GM19193 (cell line): Measurements from ENCODE around the gene TIRAP.

Experiments
- POLR2A ChIP-seq: IDR thresholded peaks from 4 replicates; pipeline ENCODE4 v1.6.1; 2011; ENCODE audit not compliant: insufficient read depth, insufficient read length; ENCODE audit errors: extremely low read depth

TIRAP gene

DNA sequence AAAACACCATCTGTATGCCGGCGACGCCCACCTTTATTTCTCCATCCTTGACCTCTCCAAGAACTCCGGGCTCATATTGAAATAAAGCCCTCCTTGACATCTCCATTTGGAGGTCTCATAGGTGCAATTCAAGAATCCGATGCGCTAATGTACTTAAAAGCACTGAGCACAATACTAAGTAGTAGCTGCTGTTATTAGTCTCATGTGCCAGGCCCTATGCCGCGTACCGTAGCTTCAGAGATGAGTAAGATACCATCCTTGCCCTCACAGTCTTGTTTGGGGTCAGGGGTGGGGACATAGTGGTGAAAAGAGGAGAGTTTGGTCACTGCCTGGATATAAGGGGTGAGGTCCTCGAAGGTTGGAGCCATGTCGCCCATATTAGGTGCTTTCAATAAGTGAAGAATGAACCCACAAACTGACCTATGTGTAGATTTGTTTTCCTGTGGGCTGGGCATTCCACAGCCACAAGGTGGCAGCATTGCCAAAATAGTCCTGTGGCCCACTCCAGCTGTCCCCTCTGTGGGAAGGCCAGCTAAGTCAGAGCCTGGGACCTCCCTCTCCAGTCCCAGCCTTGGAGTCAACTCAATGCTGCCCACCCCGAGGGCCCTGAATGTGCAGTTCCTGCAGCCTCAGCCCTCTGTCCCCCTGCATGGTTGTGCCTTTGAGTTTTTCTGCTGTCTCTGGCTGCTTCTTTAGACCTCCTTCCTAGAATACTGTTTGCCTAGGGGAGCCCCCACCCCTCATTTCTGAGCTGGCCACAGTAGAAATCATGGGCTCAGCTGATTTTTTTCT, 27.5 kb downstream of the TIRAP start:
- TF ChIP-seq POLR2A: no peak

DNA sequence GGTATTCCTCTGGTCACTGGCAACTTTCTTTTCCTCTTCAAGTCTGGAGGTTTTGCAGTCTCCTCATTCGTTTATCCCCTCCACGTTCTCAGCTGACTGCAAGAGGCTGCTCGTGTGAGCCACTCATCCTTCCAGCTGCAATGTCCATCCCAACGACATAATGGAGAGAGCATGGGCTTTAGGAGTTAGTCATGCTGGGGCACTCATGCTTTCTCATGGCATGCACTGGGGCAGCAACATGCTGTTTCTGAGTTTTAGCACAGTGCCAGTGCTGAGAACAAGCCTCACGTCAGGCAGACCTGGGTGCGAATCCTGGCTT, 28.1 kb downstream of the TIRAP start:
- TF ChIP-seq POLR2A: no peak

DNA sequence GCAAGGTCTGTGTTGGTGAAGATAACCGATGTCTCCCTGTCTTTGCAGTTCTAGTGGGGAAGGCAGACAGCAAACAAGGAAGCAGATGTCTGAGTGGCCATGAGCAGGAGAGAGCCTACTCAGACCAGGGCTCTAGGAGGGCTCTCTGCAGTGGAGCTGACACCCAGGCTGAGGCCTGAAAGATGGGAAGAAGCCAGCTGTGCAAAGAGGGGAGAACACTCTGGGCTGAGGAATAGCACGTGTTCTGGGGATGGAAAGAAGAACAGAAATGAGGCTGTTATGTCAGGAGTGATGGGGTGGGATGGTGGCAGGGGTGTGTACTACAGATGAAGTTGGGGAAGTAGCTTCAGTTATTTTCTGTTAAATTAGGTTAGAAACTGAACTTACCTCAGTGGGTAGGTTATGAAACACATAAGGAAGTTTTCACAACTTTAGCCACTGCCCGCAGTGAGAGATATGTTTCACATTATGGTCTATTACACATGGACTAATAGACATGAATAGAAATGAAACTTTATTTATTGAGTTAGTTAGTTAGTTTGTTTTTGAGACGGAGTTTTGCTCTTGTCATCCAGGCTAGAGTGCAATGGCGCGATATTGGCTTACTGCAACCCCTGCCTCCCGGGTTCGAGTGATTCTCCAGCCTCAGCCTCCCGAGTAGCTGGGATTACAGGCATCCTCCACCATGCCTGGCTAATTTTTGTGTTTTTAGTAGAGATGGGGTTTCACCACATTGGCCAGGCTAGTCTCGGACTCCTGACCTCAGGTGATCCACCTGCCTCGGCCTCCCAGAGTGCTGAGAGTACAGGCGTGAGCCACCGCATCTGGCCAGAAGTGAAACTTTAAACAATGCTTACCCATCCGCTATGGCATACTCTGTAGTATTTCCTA, 28.8 kb downstream of the TIRAP start:
- no peak for TF ChIP-seq POLR2A

DNA sequence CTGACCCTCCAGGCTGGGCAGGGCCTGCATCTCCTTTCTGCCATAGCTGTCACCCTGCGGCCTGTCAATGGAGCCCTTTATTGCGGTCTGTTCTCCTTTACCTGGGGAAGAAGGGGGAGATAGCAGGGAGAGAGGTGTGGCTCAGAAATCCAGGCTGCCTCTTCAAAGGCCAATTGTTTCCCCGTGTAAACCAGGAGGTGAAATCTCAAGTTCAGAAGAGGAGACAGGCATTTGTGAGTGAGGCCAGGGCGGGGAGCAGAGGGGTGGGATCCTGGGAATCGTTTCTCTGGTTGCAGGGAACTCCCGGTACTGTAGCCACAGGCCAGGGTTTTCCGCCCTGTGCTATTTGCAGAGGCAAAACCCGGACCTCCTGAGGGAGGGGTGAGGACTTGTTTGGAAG, 30.1 kb downstream of the TIRAP start:
- TF ChIP-seq POLR2A: no peak

DNA sequence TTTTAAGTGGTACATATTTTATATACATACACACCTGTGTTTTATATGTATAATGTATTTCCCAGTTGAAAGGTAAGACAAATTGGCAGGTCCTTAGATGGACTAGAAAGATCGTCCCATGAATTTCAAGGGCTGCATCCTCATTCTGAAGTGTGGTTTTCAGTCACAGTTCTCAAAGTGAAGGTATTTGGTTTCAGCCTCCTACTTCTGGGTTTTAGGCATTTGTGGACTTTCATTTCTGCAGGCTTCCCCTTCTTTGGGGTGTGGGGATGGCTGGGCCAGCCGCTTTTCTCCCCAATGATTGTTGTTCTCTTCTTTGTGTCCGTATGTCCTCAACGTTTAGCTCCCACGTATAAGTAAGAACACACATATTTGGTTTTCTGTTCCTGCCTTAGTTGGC, 30.9 kb downstream of the TIRAP start:
- TF ChIP-seq POLR2A: no peak

DNA sequence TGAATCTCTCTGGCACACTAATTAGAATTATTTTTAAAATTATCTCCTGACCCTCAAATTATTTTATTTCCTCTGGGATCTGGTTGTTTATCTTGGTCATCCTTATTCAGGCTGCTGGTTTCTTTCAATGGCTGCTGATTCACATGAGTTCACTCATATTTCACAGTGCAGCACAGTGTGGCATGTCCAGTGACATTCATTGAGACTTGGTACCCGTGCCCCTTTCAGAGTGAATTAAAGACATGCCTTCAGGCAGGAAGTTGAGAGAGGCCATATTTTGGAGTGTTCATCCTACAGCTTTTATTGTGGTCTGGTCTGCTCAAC, 34.5 kb downstream of the TIRAP start:
- no peak for TF ChIP-seq POLR2A

DNA sequence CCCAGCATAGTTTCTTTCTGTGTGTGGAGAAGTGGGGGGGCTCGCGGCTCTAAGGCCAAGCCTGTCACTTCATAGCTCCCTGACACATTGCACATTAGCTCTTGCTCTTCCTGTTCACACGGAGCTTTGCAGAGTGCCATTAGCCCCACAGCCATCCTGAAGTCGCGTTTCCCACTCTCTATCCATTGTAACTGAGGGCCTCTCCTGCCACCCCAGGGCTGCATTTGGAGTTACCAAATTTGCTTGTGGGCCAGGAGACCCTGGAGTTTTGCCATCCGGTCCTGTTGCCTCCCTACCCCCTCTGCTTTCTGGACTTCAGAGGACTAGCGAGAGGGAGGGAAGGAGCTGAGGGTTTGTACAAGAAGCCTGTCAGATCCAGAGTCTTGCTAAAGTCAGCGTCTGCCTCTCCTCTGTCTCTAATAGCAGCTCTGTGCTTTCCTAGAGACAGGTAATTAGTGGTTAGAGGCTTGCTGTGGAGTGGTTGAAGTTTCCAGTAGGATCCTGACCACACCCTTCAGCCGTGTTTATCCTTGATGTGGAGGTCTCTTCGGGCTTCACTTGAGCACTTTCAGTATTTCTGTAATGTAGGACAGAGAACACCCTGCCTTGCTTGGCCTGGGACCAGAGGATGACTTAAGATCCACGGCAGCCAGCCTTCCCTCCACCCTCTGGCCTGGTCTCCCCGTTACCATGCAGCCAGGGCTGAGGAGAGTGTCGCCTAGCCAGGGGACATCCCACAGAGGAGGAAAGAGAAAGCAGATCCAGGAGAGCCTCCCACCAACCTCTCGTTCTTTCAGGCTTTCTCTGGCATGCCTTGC, 35.1 kb downstream of the TIRAP start:
- no peak for TF ChIP-seq POLR2A

DNA sequence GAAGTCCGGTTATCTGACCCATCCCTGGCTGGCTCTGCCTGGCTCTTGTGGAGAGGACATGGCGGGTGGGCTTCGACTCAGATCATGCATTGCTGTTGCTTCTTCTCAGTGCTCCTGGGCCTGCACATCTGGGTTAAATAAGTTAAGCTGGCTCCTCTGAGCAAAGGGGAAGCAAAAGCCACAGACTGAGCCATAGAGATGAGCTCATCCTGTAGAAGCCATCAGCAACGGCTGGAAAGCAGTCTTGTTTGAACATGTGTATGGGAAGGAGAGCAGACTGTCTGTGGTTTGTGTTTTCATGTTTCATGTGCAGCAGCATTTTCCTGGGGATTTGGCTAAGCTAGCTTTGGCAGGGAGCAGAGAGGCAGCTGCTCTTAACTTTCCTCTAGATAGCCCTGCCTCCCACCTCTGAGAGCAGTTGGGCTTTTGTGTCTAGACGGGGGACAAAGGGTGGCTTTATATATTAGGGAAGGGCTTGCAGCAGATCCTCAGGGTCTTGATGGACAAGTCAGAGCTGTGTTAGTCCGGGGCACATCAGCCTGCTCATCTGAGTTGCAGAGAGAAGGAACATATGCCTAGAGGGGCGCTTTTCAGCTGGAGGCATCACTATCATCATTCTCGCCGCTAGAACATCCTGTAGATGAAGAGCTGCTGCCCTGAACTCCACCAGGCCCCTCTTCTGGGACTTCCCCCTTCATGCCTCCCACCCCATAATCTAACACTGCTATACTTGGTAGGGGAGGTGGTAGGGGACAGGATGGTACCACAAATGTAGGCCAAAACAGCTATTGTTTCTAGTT, 35.9 kb downstream of the TIRAP start:
- TF ChIP-seq POLR2A: no peak

DNA sequence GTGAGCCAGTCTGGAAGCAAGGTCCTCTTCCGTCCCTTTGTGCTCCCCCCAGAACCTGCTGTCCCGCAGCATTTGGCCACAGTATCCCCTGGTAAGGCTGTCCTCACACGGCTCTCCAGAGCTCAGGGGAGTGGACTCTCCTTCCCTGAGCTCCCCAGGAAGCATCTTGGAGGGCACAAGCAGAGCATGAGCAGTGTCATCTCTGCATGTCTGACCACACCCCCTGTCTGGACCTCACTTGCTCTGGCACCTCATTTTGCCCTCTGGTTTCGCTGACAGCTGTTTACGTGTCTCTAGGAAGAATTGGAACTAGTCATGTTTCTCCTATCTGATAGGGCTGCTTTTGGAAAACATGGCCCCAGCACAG, 36.5 kb downstream of the TIRAP start:
- TF ChIP-seq POLR2A: no peak

DNA sequence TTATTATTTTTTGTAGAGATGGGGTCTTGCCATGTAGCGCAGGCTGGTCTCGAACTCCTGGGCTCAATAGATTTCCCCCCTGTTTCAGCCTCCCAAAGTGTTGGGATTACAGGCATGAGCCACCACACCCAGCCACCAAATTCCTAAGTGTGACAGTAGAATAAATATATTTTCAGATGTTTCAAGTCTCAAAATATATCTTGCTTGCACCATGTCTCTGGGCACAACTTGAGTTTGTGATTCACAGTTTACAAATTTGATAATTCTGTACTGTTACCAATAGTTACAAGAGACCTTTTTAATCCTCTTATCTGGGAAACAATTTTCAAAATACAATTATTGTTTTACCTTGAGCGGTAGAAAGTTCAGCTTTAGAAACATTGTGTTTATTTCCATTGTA, 40.1 kb downstream of the TIRAP start:
- no peak for TF ChIP-seq POLR2A

DNA sequence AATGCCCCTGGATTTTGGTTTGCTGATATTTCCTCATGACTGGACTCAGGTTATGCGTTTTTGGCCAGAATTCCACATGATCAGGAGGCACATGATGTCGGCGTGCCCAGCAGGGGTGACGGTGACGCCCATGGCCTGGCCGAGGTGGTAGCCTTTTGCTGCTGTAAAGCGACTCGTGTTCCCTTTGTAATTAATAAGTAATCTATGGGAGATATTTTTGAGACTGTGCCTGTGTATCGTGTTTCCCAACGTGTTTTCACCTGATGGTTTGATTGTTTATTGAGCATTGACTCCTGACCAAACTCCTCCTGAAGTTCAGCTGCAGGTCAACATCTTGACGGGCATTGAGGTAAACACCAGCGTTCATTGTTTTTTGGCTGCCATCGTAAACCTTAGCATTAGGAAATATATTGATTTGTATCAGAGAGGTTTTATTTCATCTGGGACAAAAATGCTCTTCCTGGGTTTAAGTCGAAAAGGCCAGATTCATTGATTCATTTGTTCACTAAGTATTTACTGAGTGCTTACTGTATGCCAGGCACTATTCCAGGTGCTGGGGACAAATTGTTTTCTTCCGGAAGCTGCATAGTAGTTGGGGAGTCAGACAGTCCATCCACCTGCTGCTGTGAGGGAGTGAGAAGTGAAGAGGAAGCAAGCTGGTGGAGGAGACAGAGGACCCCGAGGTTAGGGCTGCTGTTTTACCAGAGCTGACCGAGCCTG, 44.5 kb downstream of the TIRAP start:
- TF ChIP-seq POLR2A: no peak

DNA sequence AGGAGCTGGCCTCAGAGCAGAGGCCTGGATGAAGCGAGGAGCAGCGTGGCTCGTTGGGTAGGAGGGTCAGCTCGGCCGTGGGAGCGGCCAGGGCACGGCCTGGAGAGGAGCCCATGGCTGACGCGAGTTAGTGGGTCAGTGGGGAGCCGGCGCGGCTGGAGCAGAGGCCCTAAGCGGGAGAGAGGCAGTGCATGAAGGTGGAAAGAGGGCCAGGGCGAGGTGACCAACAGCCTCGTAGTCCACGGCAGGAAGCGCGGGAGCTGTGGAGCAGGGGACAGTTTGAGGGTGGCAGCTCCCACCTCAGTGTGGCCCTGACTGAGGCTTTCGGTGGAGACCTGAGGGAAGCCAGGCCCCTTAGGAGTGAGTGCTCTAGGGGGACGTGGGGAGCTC, 45.1 kb downstream of the TIRAP start:
- TF ChIP-seq POLR2A: no peak

DNA sequence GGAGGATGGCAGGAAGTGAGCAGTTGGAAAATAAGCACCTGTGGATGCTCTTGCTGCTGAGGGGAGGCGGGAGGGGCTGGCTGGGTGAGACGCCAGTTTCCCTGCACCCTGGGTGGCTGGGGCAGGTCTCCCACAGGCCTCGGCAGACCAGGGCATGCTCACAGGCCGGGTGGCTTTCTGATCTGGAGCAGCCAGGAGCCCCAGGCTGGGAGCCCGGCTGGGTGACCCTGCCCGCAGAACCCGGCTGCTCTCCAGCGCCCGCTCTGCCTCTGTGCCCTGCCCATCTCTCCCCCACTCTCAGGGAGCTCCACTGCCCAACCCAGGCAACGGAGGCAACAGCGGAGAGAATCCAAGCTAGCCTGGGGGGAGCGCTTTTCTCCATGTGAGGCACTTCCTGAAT, 45.6 kb downstream of the TIRAP start:
- no peak for TF ChIP-seq POLR2A
